ENCODE data around the gene CBX2. TPM values are rescaled to one million over a fixed set of nuclear protein-coding genes. Genes with fewer than 3 reads are reported as not detected.
A peak's percentile ranks its signal among the peaks of the same experiment; 100 is the strongest.

Gene CBX2
- total and polyA plus RNA-seq, 2 of the 4 experiments (the other 2 are of a cell fraction): 2.0 to 3.2 TPM

DNA sequence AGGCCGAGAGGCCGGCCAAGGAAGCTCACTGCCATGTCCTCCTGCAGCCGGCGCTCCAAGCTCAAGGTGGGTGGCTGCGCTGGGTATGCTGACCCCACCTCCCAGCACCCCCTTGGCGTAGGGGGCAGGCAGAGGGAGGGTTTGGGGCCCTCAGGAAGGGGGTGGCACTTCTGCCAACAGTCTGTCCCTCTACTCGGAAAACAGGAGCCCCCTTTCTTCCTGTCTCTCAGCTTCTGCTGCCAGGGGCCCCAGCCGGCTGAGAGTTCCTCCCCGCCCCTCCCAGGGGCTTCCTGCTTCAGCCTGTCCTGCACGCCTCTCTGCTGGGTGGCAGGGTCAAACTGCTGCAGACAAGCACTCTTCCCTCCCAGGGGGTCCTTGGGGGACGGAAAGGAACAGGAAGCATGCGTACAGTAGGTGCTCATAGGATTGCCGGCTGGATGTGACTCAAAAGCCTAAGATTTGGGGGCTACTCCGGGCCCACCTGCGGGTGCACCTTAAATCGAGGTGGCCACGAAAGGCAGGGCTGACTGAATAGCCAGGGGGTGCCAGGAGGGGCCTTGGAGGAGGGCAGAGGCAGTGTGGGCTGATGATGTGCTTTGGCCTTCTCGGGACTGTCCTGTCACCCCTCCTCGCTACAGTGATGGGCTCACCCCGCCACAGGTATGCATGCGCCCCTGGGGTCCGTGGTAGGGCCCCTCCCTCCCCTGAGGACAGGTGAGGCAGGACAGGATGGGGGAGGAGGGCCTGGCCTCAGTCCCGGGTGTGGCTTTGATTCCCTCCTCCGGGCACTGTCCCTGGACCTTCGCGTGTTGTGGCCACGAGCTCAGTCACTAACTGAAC, 4.0 kb downstream of the CBX2 start:
- Histone ChIP-seq H2BK5ac (ENCODE audit: low read depth, low read length, poor library complexity, severe bottlenecking) (no peak overlapping the region), H3K56ac (ENCODE audit: extremely low read depth, insufficient read depth, low read length) (no peak overlapping the region), H2AK5ac (ENCODE audit: low read depth, low read length) (no peak overlapping the region), H3K9ac (ENCODE audit: low read depth, low read length) (no peak overlapping the region), H3K27me3 (ENCODE audit: control insufficient read depth, insufficient read depth, low read length) (peaks cover 6% of the 10 kb centered on the region), H4K5ac (ENCODE audit: low read depth, low read length) (no peak overlapping the region), H2AFZ (replicated peaks; ENCODE audit: low read length, poor library complexity) (no peak overlapping the region), H3K4me3 (ENCODE audit: insufficient read depth, low read depth, low read length) (no peak overlapping the region), H3K36me3 (ENCODE audit: control insufficient read depth, insufficient read depth, low read length) (peaks cover 4% of the 10 kb centered on the region), H3K4ac (ENCODE audit: low read depth, low read length) (no peak overlapping the region), H4K20me1 (ENCODE audit: insufficient read depth, low read length) (peaks cover 8% of the 10 kb centered on the region; the same call in 1 of the 2 replicates), H3K9me1 (ENCODE audit: insufficient read depth, low read length) (no peaks in the 10 kb centered on the region), H3K4me2 (ENCODE audit: low read depth, low read length) (no peak overlapping the region), H3K18ac (ENCODE audit: low read depth, low read length) (no peak overlapping the region), H3K27ac (ENCODE audit: insufficient read depth, low read length) (no peak overlapping the region), H3K23ac (ENCODE audit: low read depth, low read length) (no peak overlapping the region), H3K14ac (replicated peaks; ENCODE audit: low read depth, low read length) (no peak overlapping the region), H3K4me1 (ENCODE audit: control insufficient read depth, insufficient read depth, low read length) (peaks cover 3% of the 10 kb centered on the region; the same call in 1 of the 2 replicates), H3K79me1 (ENCODE audit: low read depth in 1 of 2, low read length in 2 of 2) (no peaks in the 10 kb centered on the region; a peak in 1 of 4 replicates), H2BK120ac (ENCODE audit: low read depth, low read length) (no peak overlapping the region), H2BK20ac (ENCODE audit: low read depth, low read length) (no peak overlapping the region), H2BK15ac (ENCODE audit: low read depth, low read length) (no peak overlapping the region), H2AK9ac (replicated peaks; ENCODE audit: low read depth, low read length, poor library complexity) (peak overlapping the region; percentile 37), H4K8ac (ENCODE audit: low read depth in 2 of 2, low read length in 2 of 2) (no peak overlapping the region), H4K91ac (ENCODE audit: insufficient read depth, low read depth, low read length) (no peak overlapping the region), H3K9me3 (ENCODE audit: control insufficient read depth, insufficient read depth, low read length) (no peaks in the 10 kb centered on the region)
- TF ChIP-seq, protein P1, sequence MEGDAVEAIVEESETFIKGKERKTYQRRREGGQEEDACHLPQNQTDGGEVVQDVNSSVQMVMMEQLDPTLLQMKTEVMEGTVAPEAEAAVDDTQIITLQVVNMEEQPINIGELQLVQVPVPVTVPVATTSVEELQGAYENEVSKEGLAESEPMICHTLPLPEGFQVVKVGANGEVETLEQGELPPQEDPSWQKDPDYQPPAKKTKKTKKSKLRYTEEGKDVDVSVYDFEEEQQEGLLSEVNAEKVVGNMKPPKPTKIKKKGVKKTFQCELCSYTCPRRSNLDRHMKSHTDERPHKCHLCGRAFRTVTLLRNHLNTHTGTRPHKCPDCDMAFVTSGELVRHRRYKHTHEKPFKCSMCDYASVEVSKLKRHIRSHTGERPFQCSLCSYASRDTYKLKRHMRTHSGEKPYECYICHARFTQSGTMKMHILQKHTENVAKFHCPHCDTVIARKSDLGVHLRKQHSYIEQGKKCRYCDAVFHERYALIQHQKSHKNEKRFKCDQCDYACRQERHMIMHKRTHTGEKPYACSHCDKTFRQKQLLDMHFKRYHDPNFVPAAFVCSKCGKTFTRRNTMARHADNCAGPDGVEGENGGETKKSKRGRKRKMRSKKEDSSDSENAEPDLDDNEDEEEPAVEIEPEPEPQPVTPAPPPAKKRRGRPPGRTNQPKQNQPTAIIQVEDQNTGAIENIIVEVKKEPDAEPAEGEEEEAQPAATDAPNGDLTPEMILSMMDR (conservative IDR thresholded peaks at IDR 0.05; ENCODE audit: low read depth, low read length): no peak
- TF ChIP-seq BHLHE40 (IDR thresholded peaks at IDR 0.05; ENCODE audit: low read depth, low read length) (no peak), RFX5 (IDR thresholded peaks at IDR 0.05; ENCODE audit: low read depth, low read length) (no peak), SMC3 (IDR thresholded peaks at IDR 0.05; ENCODE audit: low read depth, low read length) (no peak), MAFK (IDR thresholded peaks at IDR 0.05; ENCODE audit: low read depth, low read length) (no peak), MXI1 (IDR thresholded peaks at IDR 0.05; ENCODE audit: borderline replicate concordance, low read depth, low read length) (no peak), FOS (IDR thresholded peaks at IDR 0.05; ENCODE audit: low read depth, low read length) (no peak), CHD1 (IDR thresholded peaks at IDR 0.05; ENCODE audit: low read depth, low read length) (no peak), RCOR1 (IDR thresholded peaks at IDR 0.05; ENCODE audit: insufficient replicate concordance, low read length) (no peak)
- TF ChIP-seq, protein P2, sequence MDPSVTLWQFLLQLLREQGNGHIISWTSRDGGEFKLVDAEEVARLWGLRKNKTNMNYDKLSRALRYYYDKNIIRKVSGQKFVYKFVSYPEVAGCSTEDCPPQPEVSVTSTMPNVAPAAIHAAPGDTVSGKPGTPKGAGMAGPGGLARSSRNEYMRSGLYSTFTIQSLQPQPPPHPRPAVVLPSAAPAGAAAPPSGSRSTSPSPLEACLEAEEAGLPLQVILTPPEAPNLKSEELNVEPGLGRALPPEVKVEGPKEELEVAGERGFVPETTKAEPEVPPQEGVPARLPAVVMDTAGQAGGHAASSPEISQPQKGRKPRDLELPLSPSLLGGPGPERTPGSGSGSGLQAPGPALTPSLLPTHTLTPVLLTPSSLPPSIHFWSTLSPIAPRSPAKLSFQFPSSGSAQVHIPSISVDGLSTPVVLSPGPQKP (IDR thresholded peaks at IDR 0.05; ENCODE audit: borderline replicate concordance, low read depth, low read length): no peak
- BruUV-seq (replicated peaks): no TSS peak
- CTCF ChIA-PET: no interaction called here
- dilution Hi-C loops (cut with HindIII; ENCODE audit: low sequenced_read_pairs, unreplicated experiment): no loop called here
- intact Hi-C loops (cut with micrococcal nuclease): no loop called here
- WGBS, 2 experiments (ENCODE audit: extremely low coverage in 2 of 2, insufficient read length in 1 of 2): 96% methylated on average over 9 of the region's 27 CpGs; no CpG with 5 or more reads in 1 of the 2 experiments
- in situ Hi-C loops (cut with MboI; ENCODE audit: low sequenced_read_pairs): loop anchor here (10.0 kb wide), 1 partner anchor 133 kb away; no protein-coding TSS in a partner anchor
- POLR2A ChIA-PET (ENCODE audit: unreplicated experiment): no interaction called here
- ATAC-seq (ENCODE audit: low read depth) (no peak), DNase-seq (no peak)
